Activated B cell treated with CpG ODN at 0.5 μM for 24 hours (primary cell): ENCODE data around the gene MRPL53. TPM values are rescaled to one million over a fixed set of nuclear protein-coding genes. Genes with fewer than 3 reads are reported as not detected.
"Not testable (repeated sequence)": the region's sequence is repeated elsewhere in the genome, so short reads cannot be mapped to it uniquely, and the experiment has no call there.

Experiments
- ATAC-seq: fragments of 200-7000 bp; cut with Tn5 transposase; one replicate; pipeline ENCODE4 v1.10.0; 2021; ENCODE audit warnings: low read depth, mild to moderate bottlenecking, moderate library complexity
- CTCF ChIA-PET: fragments of 350-600 bp; sonication (Branson Sonifier 250); formaldehyde crosslinking; loops from one replicate; lab custom pipeline; 2021; ENCODE audit warnings: antibody characterized with exemption; lab: Charles Lee
- POLR2A ChIA-PET: fragments of 350-600 bp; sonication (Branson Sonifier 250); formaldehyde crosslinking; loops from one replicate; lab custom pipeline; 2021; ENCODE audit warnings: antibody characterized with exemption; lab: Charles Lee
- DNase-seq: peaks from one replicate; pipeline ENCODE4 v3.0.0; 2022
- H3K27ac Mint-ChIP-seq: one replicate; pipeline ENCODE4 v1.8.0; 2020; ENCODE audit warnings: mixed read lengths
- H3K27me3 Mint-ChIP-seq: one replicate; pipeline ENCODE4 v1.8.0; 2021; ENCODE audit warnings: mixed read lengths
- H3K36me3 Mint-ChIP-seq: one replicate; pipeline ENCODE4 v1.8.0; 2021; ENCODE audit warnings: low read depth, mixed read lengths
- H3K4me1 Mint-ChIP-seq: one replicate; pipeline ENCODE4 v1.8.0; 2021; ENCODE audit warnings: mixed read lengths
- H3K4me3 Mint-ChIP-seq: one replicate; pipeline ENCODE4 v1.8.0; 2020; ENCODE audit warnings: mild to moderate bottlenecking, mixed read lengths
- H3K9me3 Mint-ChIP-seq: one replicate; pipeline ENCODE4 v1.8.0; 2020; ENCODE audit warnings: mixed read lengths
- intact Hi-C: fragments of 100-400 bp; cut with micrococcal nuclease; formaldehyde crosslinking; loops from one replicate; pipeline ENCODE4 v1.15.1; 2024
- total RNA-seq: library from RNA; stranded (reverse); gene quantifications from 2 replicates; pipeline ENCODE4 v1.2.3, GENCODE V29; 2022
- TF ChIP-seq, protein P1 (sequence below): fragments of 200-600 bp; IDR thresholded peaks from one replicate; pipeline ENCODE4 v1.8.0; 2022; ENCODE audit warnings: antibody characterized with exemption, mild to moderate bottlenecking

Gene MRPL53
- total RNA-seq, 1 donor from 2014 or later = 86.9 TPM

DNA sequence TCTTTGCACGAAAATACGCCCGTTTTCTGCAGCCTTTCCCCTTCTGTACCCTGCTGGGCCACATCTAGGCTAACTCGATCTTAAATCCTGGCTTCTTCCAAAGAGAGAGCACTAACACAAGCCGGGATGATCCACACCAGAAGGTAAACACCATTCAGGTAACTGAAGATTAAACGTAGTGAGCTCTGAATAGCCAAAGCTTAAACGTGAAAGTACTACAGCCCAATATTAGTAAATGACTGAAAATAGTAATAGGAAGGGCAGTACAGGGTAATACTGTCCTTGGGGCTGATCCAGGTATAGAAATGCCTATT is 422 bp upstream of the MRPL53 start:
- intact Hi-C loops = loop anchor here (1.0 to 5.0 kb wide), 5 partner anchors 9 to 56 kb away; partner anchors contain the start of genes AUP1, C2orf81, CCDC142 and HTRA2
- peaks cover 44% of the 10 kb centered on the region for H3K36me3 Mint-ChIP-seq
- peak; percentile 2 for ATAC-seq
- no peaks in the 10 kb centered on the region for H3K9me3 Mint-ChIP-seq
- peaks cover 23% of the 10 kb centered on the region for H3K4me1 Mint-ChIP-seq
- CTCF ChIA-PET = interaction anchor here (0.6 to 1.8 kb wide), 7 partner anchors 9 to 81 kb away, joined by 3 to 15 read pairs (median 3); partner anchors contain the start of genes CCDC142, INO80B, TTC31 and WBP1
- no peak for DNase-seq
- H3K4me3 Mint-ChIP-seq = peak overlapping the region; percentile 97
- H3K27me3 Mint-ChIP-seq = no peaks in the 10 kb centered on the region
- POLR2A ChIA-PET = interaction anchor here (0.6 to 4.6 kb wide), 17 partner anchors 9 to 294 kb away, joined by 3 to 127 read pairs (median 5); partner anchors contain the start of genes AUP1, C2orf81, CCDC142 and DQX1
- TF ChIP-seq, protein P1, sequence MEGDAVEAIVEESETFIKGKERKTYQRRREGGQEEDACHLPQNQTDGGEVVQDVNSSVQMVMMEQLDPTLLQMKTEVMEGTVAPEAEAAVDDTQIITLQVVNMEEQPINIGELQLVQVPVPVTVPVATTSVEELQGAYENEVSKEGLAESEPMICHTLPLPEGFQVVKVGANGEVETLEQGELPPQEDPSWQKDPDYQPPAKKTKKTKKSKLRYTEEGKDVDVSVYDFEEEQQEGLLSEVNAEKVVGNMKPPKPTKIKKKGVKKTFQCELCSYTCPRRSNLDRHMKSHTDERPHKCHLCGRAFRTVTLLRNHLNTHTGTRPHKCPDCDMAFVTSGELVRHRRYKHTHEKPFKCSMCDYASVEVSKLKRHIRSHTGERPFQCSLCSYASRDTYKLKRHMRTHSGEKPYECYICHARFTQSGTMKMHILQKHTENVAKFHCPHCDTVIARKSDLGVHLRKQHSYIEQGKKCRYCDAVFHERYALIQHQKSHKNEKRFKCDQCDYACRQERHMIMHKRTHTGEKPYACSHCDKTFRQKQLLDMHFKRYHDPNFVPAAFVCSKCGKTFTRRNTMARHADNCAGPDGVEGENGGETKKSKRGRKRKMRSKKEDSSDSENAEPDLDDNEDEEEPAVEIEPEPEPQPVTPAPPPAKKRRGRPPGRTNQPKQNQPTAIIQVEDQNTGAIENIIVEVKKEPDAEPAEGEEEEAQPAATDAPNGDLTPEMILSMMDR = no peak
- H3K27ac Mint-ChIP-seq = peak overlapping the region; percentile 97

DNA sequence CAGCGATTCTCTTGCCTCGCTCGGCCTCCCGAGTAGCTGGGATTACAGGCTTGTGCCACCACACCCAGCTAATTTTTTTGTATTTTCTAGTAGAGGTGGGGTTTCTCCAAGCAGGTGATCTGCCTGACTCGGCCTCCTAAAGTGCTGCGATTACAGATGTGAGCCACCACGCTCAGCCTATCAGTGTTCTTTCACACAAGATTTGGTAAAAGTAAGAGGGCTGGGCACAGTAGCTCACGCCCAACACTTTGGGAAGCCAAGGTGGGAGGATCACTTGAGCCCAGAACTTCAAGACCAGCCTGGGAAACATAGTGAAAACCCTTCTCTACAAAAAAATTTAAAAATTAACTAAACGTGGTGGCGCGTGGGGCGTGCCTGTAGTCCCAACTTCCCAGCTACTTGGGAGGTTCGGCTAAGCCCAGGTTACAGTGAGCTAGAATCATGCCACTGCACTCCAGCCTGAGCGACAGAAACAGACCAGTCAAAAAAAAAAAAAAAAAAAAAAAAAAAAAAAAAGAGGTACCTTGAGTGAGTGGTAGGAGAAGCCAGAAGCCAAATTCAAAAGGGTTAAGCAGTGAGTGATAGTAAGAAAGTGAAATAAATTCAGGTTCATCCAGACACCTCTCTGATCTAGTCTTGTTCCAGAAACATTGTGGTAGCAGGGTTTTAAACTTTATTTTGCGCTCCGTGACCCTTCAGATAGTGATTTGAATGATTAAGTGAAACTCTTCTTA is 981 bp downstream of the MRPL53 start:
- intact Hi-C loops = loop anchor here (1.0 to 5.0 kb wide), 5 partner anchors 7 to 58 kb away; partner anchors contain the start of genes AUP1, C2orf81, CCDC142 and HTRA2
- no peak for ATAC-seq
- CTCF ChIA-PET = interaction anchor here (1.4 to 1.8 kb wide), 3 partner anchors 10 to 80 kb away, joined by 3 to 15 read pairs (median 9); partner anchors contain the start of genes CCDC142 and TTC31

DNA sequence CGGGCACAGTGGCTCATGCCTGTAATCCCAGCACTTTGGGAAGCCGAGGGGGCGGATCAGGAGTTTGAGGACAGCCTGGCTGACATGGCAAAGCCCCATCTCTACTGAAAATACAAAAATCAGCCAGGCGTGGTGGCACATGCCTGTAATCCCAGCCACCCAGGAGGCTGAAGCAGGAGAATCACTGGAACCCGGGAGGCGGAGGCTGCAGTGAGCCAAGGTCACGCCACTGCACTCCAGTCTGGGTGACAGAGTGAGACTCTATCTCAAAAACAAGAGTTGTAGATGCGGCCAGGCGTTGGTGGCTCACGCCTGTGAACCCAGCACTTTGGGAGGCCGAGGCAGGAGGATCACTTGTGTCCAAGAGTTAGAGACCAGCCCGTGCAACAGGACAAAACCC is 1.7 kb downstream of the MRPL53 start:
- H3K27me3 Mint-ChIP-seq, ATAC-seq, CTCF ChIA-PET, H3K9me3 Mint-ChIP-seq, DNase-seq: not testable (repeated sequence)
- peak overlapping the region; percentile 31 for H3K27ac Mint-ChIP-seq
- peaks cover 26% of the 10 kb centered on the region for H3K4me1 Mint-ChIP-seq
- H3K36me3 Mint-ChIP-seq = peaks cover 35% of the 10 kb centered on the region
- H3K4me3 Mint-ChIP-seq = peak overlapping the region; percentile 57
- intact Hi-C loops = loop anchor here (5.0 kb wide), 1 partner anchor 48 kb away; the partner anchor contains the start of genes C2orf81 and WDR54
- POLR2A ChIA-PET = interaction anchor here (0.6 to 4.6 kb wide), 3 partner anchors 11 to 21 kb away, joined by 6 to 127 read pairs (median 78); partner anchors contain the start of genes CCDC142, INO80B, TTC31 and WBP1

More for the DNA sequence above, 981 bp downstream of the MRPL53 start:
- H3K9me3 Mint-ChIP-seq = no peaks in the 10 kb centered on the region
- no peaks in the 10 kb centered on the region for H3K27me3 Mint-ChIP-seq
- H3K4me1 Mint-ChIP-seq = peaks cover 23% of the 10 kb centered on the region
- peak overlapping the region; percentile 97 for H3K27ac Mint-ChIP-seq
- TF ChIP-seq, protein P1 = no peak
- peaks cover 37% of the 10 kb centered on the region for H3K36me3 Mint-ChIP-seq
- POLR2A ChIA-PET = interaction anchor here (0.6 to 4.6 kb wide), 7 partner anchors 10 to 692 kb away, joined by 4 to 127 read pairs (median 11); partner anchors contain the start of genes AUP1, C2orf81, CCDC142 and HTRA2
- no peak for DNase-seq
- peak overlapping the region; percentile 97 for H3K4me3 Mint-ChIP-seq

DNA sequence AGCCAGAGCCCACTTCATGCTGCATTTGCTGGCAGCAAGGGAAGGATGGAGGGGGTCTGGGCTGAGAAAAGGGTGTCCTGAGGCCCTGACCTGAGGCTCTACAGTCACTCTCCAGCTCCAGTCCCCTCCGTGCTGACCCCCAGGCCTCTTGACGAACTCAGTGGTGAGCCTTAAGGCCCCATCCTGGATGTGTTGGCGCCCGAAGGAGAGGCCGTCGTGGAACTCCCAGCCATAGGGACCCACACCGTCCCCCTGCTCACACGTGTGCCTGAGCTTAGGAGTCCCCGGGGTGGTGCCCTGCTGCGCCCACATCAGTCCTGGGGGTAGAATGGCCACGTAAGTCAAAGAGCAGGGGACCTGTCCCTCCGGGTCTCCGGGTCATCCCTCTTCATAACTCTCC is 8.1 kb downstream of the MRPL53 start:
- POLR2A ChIA-PET = interaction anchor here (0.7 to 5.9 kb wide), 5 partner anchors 8 to 50 kb away, joined by 3 to 62 read pairs (median 6); partner anchors contain the start of genes C2orf81, INO80B, LBX2 and TLX2

DNA sequence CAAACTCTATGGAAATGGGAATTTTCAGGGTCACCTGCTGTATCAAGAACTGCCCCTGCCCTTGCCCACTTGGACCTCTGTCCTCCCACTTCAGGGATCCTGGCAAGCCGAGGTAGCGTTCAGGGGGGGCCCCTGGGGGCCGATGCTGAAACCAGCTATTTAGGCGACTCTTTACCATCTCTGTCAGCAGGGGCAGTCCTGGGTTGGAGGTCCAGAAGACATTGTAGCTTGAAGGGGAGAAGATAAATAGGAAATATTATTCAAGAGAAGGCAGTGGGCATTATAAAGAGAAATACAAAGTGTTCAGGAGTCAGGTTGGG is 9.7 kb downstream of the MRPL53 start:
- POLR2A ChIA-PET = interaction anchor here (1.9 to 10.0 kb wide), 2 partner anchors 10 to 20 kb away, joined by 8 to 127 read pairs; partner anchors contain the start of genes CCDC142, MRPL53 and TTC31
- CTCF ChIA-PET = no interaction called here
- intact Hi-C loops = no loop called here
- H3K27ac Mint-ChIP-seq = no peak overlapping the region
- no peak for DNase-seq
- H3K36me3 Mint-ChIP-seq = peaks cover 42% of the 10 kb centered on the region
- no peaks in the 10 kb centered on the region for H3K27me3 Mint-ChIP-seq
- no peaks in the 10 kb centered on the region for H3K9me3 Mint-ChIP-seq
- H3K4me1 Mint-ChIP-seq = peaks cover 48% of the 10 kb centered on the region
- H3K4me3 Mint-ChIP-seq = no peak overlapping the region
- ATAC-seq = no peak
- TF ChIP-seq, protein P1 = no peak

More for the DNA sequence above, 8.1 kb downstream of the MRPL53 start:
- TF ChIP-seq, protein P1 = no peak
- peaks cover 33% of the 10 kb centered on the region for H3K4me1 Mint-ChIP-seq
- peak overlapping the region; percentile 98 for H3K4me3 Mint-ChIP-seq
- DNase-seq (no peak), ATAC-seq (no peak)
- H3K36me3 Mint-ChIP-seq = peaks cover 34% of the 10 kb centered on the region
- peak overlapping the region; percentile 18 for H3K27ac Mint-ChIP-seq
- intact Hi-C loops = loop anchor here (1.0 kb wide), 1 partner anchor 8 kb away; the partner anchor contains the start of gene MRPL53
- no peaks in the 10 kb centered on the region for H3K9me3 Mint-ChIP-seq
- CTCF ChIA-PET = interaction anchor here (0.6 kb wide), 1 partner anchor 64 kb away, joined by 3 read pairs; no protein-coding TSS in a partner anchor
- no peaks in the 10 kb centered on the region for H3K27me3 Mint-ChIP-seq
